Left lung (tissue), 10 donors: Measurements from ENCODE around the gene FABP3. TPM values are rescaled to one million over a fixed set of nuclear protein-coding genes. Genes with fewer than 3 reads are reported as not detected.
A peak's percentile ranks its signal among the peaks of the same experiment; 100 is the strongest.

Experiments
- ATAC-seq: fragments of 200-7000 bp; cut with Tn5 transposase; one replicate; pipeline ENCODE4 v1.9.1; 2020; ENCODE audit warnings: moderate library complexity
- DNase-seq, 4 donors: peaks; one replicate each; pipeline ENCODE4 v3.0.0-alpha.2; 2013 to 2020
- H3K27ac ChIP-seq, 2 donors: fragments of 200-600 bp; sonication (generic) in 1 of 2; one replicate each; pipeline versions ENCODE4 v1.5.0 to v1.8.0; 2020 to 2021
- H3K27me3 ChIP-seq, 2 donors: fragments of 200-600 bp; sonication (generic) in 1 of 2; one replicate each; pipeline versions ENCODE4 v1.5.0 to v1.8.0; 2020 to 2021
- H3K36me3 ChIP-seq, 2 donors: fragments of 200-600 bp; sonication (generic) in 1 of 2; one replicate each; pipeline versions ENCODE4 v1.5.0 to v1.8.0; 2020 to 2021
- H3K4me1 ChIP-seq, 2 donors: fragments of 200-600 bp; one replicate each; pipeline ENCODE4 v1.8.0; 2021
- H3K4me3 ChIP-seq, 2 donors: fragments of 200-600 bp; sonication (generic) in 1 of 2; one replicate each; pipeline versions ENCODE4 v1.5.0 to v1.8.0; 2020 to 2021; ENCODE audit warnings: mild to moderate bottlenecking in 1 of 2
- H3K9me3 ChIP-seq, 2 donors: fragments of 200-600 bp; sonication (generic) in 1 of 2; one replicate each; pipeline versions ENCODE4 v1.5.0 to v1.8.0; 2020 to 2021
- intact Hi-C, 2 donors: fragments of 100-400 bp; cut with DNase I; formaldehyde crosslinking; loops; one replicate each; pipeline versions ENCODE4 v1.11.2 to v1.14.2; 2022
- polyA plus RNA-seq, 6 donors: library from polyadenylated mRNA; unstranded; fragments of 120-200 nt; gene quantifications; one replicate each; pipeline ENCODE4 v1.2.1, GENCODE V29; 2013; ENCODE audit not compliant: insufficient read length in 6 of 6
- total RNA-seq, 2 donors: library from RNA; stranded (reverse); fragmentation: NEBNext Ultra II Directional; extraction: Animal tissue kit (Norgen Biotek cat#: 25700); gene quantifications; one replicate each; pipeline ENCODE4 v1.2.1, GENCODE V29; 2021
- TF ChIP-seq, protein P1 (sequence below), 2 donors: fragments of 200-600 bp; sonication (generic) in 1 of 2; IDR thresholded peaks; one replicate each; pipeline versions ENCODE4 v1.5.0 to v1.8.0; 2021; ENCODE audit warnings: antibody characterized with exemption in 2 of 2
- donor health status: DM: no; HTN: yes; CAD: no.
- donor health status: DM: no; HTN: no; CAD: no.

FABP3 gene
- total and polyA plus RNA-seq, 8 donors: 7.7 to 71.0 (median 9.4) TPM

DNA sequence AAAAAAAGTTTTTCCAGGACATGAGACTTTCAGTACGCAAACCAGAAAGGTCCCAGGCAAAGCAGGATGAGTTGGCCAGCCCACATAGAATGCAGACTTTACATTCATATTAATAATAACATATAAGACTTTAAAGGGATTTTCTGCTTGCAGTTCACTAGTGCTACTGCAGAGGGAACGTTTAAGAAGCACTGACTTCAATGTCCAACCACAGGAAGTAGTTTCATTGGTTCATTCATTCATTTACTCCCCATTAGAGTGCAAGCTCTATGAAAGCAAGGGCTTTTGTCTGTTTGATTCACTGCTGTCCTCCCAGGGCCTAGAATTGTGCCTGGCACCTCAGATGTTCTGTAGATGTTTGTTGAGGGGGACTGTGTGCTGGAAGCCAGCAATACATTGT, 28.4 kb upstream of the FABP3 start:
- H3K27me3 ChIP-seq: no peaks in the 10 kb centered on the region
- H3K36me3 ChIP-seq: no peaks in the 10 kb centered on the region
- intact Hi-C loops: no loop called here
- DNase-seq (no peak), ATAC-seq (no peak)
- no peaks in the 10 kb centered on the region for H3K9me3 ChIP-seq
- H3K4me1 ChIP-seq: peaks cover 0 to 18% of the 10 kb centered on the region in 2 donors
- H3K27ac ChIP-seq: no peak overlapping the region
- TF ChIP-seq, protein P1, sequence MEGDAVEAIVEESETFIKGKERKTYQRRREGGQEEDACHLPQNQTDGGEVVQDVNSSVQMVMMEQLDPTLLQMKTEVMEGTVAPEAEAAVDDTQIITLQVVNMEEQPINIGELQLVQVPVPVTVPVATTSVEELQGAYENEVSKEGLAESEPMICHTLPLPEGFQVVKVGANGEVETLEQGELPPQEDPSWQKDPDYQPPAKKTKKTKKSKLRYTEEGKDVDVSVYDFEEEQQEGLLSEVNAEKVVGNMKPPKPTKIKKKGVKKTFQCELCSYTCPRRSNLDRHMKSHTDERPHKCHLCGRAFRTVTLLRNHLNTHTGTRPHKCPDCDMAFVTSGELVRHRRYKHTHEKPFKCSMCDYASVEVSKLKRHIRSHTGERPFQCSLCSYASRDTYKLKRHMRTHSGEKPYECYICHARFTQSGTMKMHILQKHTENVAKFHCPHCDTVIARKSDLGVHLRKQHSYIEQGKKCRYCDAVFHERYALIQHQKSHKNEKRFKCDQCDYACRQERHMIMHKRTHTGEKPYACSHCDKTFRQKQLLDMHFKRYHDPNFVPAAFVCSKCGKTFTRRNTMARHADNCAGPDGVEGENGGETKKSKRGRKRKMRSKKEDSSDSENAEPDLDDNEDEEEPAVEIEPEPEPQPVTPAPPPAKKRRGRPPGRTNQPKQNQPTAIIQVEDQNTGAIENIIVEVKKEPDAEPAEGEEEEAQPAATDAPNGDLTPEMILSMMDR (IDR thresholded peaks at IDR 0.05): no peak
- H3K4me3 ChIP-seq: no peak overlapping the region

DNA sequence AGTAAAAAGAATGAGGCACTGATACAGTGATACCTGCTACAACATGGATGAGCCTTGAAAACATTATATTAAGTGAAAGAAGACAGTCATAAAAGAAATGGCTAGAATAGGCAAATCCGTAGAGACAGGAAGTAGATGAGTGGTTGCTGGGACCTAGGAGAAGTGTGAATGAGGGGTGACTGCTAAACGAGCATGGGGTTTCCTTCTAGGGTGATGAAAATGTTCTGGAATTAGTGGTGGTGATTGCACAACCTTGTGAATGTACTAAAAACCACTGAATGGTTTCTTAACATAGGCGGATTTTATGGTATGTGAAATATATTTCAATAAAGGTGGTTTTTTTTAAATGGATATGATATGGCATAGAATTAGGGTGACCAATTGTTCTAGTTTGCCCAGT, 27.5 kb upstream of the FABP3 start:
- ATAC-seq (no peak), DNase-seq (no peak)
- Histone ChIP-seq H3K27ac (no peak overlapping the region), H3K4me1 (peaks cover 0 to 18% of the 10 kb centered on the region in 2 donors), H3K36me3 (no peaks in the 10 kb centered on the region), H3K27me3 (no peaks in the 10 kb centered on the region), H3K4me3 (no peak overlapping the region), H3K9me3 (no peaks in the 10 kb centered on the region)
- intact Hi-C loops: no loop called here
- TF ChIP-seq, protein P1 (IDR thresholded peaks at IDR 0.05): no peak

DNA sequence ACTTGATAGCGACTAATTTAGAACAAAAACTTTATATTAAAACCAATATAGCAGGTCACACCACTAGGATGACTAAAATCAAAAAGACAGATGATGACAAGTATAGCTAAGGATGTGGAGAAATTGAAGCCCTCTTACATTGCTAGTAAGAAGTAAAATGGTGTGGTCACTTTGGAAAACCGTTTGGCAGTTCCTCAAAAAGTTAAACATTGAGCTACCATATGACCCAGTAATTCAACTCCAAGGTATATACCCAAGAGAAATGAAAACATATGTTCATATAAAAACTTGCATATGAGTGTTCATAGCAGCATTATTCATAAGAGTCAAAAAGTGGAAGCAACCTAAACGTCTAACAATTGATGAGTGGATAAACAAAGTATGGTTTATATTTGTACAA, 27.1 kb upstream of the FABP3 start:
- intact Hi-C loops: no loop called here

DNA sequence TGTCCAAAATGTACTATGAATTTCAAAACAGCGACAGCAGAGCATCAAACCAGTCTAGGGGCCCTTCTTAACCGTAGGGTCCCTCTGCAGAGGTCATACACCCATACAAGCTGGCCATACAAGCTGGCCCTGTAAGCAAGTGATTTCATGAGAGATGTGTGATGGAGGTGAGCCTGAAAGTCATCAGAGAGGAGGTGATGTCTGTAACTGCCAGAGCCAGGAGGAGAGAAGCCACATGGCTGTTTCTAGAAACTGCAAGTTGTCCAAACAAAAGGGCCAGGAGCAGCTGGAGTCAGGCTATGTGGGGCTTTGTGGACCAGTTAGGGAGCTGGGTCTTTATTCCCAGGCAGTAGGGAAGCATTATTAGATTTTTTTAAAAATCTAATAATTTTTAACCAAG, 25.4 kb upstream of the FABP3 start:
- H3K36me3 ChIP-seq: no peaks in the 10 kb centered on the region
- no peak for ATAC-seq
- intact Hi-C loops: no loop called here
- H3K9me3 ChIP-seq: no peaks in the 10 kb centered on the region
- H3K4me1 ChIP-seq: peaks cover 7 to 31% of the 10 kb centered on the region in 2 donors
- peaks cover 0 to 4% of the 10 kb centered on the region in 2 donors for H3K27me3 ChIP-seq
- TF ChIP-seq, protein P1 (IDR thresholded peaks at IDR 0.05): no peak
- no peak overlapping the region for H3K4me3 ChIP-seq
- no peak overlapping the region for H3K27ac ChIP-seq
- no peak for DNase-seq

More for the DNA sequence above, 27.1 kb upstream of the FABP3 start:
- TF ChIP-seq, protein P1 (IDR thresholded peaks at IDR 0.05): no peak
- Histone ChIP-seq H3K4me1 (peaks cover under 1 to 22% of the 10 kb centered on the region in 2 donors), H3K27ac (no peak overlapping the region), H3K4me3 (no peak overlapping the region), H3K36me3 (no peaks in the 10 kb centered on the region), H3K27me3 (peaks cover 0 to 1% of the 10 kb centered on the region in 2 donors), H3K9me3 (no peaks in the 10 kb centered on the region)
- ATAC-seq (no peak), DNase-seq (no peak)

DNA sequence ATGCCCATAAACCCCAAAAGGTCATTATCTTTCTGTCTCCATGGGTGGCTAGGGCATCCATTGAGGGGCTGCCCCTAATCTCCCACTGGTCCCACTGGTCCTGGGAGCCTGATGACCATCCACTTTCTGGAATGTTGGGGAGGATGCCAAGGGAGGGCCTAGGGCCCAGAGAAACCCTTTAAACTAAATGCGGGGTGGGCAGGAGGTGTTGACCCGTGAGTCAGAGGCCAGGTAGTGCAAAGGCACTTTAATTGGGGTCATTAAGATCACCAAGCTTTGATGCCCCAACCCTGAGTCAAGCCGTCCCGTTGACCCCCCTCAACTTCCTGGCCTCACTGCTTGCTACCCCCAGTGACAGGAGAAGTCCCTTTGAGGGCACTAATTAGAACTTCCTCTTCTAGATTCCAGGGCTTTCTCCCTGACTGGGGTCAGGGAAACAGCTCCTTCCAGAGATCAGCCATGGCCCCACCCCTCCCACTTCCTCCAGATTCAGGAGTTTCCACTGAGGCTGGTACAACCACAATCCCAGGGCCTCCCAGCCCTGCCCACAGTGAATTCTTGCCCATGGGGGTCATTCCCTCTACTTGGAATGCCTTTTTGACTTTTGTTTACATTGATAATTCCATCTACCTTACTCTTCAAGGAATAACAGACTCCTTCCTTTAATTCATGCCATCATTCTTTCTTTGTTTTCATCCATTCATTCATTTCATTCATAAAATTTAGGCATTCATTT, 24.7 kb upstream of the FABP3 start:
- no peak overlapping the region for H3K4me3 ChIP-seq
- no peaks in the 10 kb centered on the region for H3K36me3 ChIP-seq
- TF ChIP-seq, protein P1 (IDR thresholded peaks at IDR 0.05): no peak
- H3K27me3 ChIP-seq: peaks cover 0 to 4% of the 10 kb centered on the region in 2 donors
- peak in 1 of 4 donors; percentile 20 for DNase-seq
- H3K27ac ChIP-seq: no peak overlapping the region
- H3K4me1 ChIP-seq: peaks cover 7 to 31% of the 10 kb centered on the region in 2 donors
- intact Hi-C loops: no loop called here
- no peak for ATAC-seq
- no peaks in the 10 kb centered on the region for H3K9me3 ChIP-seq
